ENCODE measurements around the gene MAG. TPM values are rescaled to one million over a fixed set of nuclear protein-coding genes. Genes with fewer than 3 reads are reported as not detected.

Gene MAG
- total RNA-seq = 0.27 TPM in 1 of 2 replicates, not detected in the other

GRCh38 chr19:35291916-35292315, at the start of gene MAG:
TSS of gene MAG (plus strand) at chr19:35292161. CDS start at chr19:35295409, 3,248 bp downstream.

GRCh38 chr19:35248310-35249145, 43.4 kb upstream of the MAG start, which contains the start of gene LSR:
TSS of gene LSR (plus strand) at chr19:35249002. CDS start at chr19:35249023, 21 bp downstream.

GRCh38 chr19:35268536-35269437, 23.2 kb upstream of the MAG start, which contains the start of gene USF2:
TSS of gene USF2 (plus strand) at chr19:35268962. CDS start at chr19:35269102, 140 bp downstream.

GRCh38 chr19:35328851-35329285, 36.9 kb downstream of the MAG start, which contains the start of gene CD22:
TSS of gene CD22 (plus strand) at chr19:35329187. CDS start at chr19:35332041, 2,854 bp downstream.

GRCh38 chr19:35347171-35347929, 55.4 kb downstream of the MAG start, which contains the start of gene FFAR1:
TSS of gene FFAR1 (plus strand) at chr19:35347902. CDS start at chr19:35351552, 3,650 bp downstream.

GRCh38 chr19:35357867-35358573, 66.1 kb downstream of the MAG start, which contains the start of gene FFAR3:
TSS of gene FFAR3 (plus strand) at chr19:35358460. CDS start at chr19:35358891, 431 bp downstream.

Other genes with a start within 250 kb of the MAG start
- gene FXYD3, start 176.3 kb upstream of the MAG start, total RNA-seq = not detected in 2 replicates
- gene LGI4, start 157.1 kb upstream of the MAG start, total RNA-seq = not detected in 2 replicates
- not detected in 2 replicates for gene FXYD1, start 153.3 kb upstream of the MAG start, total RNA-seq
- not detected in 2 replicates for gene FXYD7, start 148.9 kb upstream of the MAG start, total RNA-seq
- gene FXYD5, start 137.4 kb upstream of the MAG start, total RNA-seq = 51.3 and 72.5 TPM in 2 replicates
- gene FAM187B, start 63.4 kb upstream of the MAG start, total RNA-seq = not detected in 2 replicates
- gene LSR, start 43.2 kb upstream of the MAG start, total RNA-seq = 0.27 and 0.36 TPM in 2 replicates
- 41.4 and 46.5 TPM in 2 replicates for gene USF2, start 23.2 kb upstream of the MAG start, total RNA-seq
- gene HAMP, start 9.6 kb upstream of the MAG start, total RNA-seq = not detected in 2 replicates
- 1.1 TPM in 1 of 2 replicates, not detected in the other for gene CD22, start 37.0 kb downstream of the MAG start, total RNA-seq
- not detected in 2 replicates for gene FFAR1, start 55.7 kb downstream of the MAG start, total RNA-seq
- gene FFAR3, start 66.3 kb downstream of the MAG start, total RNA-seq = not detected in 2 replicates
- gene GPR42, start 78.9 kb downstream of the MAG start, total RNA-seq = not detected in 2 replicates
- not detected in 2 replicates for gene FFAR2, start 156.1 kb downstream of the MAG start, total RNA-seq
- not detected in 2 replicates for gene KRTDAP, start 198.3 kb downstream of the MAG start, total RNA-seq
- not detected in 2 replicates for gene DMKN, start 221.5 kb downstream of the MAG start, total RNA-seq
- gene SBSN, start 236.2 kb downstream of the MAG start, total RNA-seq = not detected in 2 replicates
- not detected in 2 replicates for gene GAPDHS, start 241.3 kb downstream of the MAG start, total RNA-seq